Keratinocyte (primary cell): Measurements from ENCODE around the gene RABL3. TPM values are rescaled to one million over a fixed set of nuclear protein-coding genes. Genes with fewer than 3 reads are reported as not detected.

Experiments used
- DNase-seq: peaks from one replicate; pipeline ENCODE4 v3.0.0-alpha.2; 2011; ENCODE audit warnings: low read depth, missing footprints, low spot score
- FAIRE-seq: peaks from 2 replicates; lab custom pipeline; 2011; peaks lifted over from hg19 to GRCh38; lab: Jason Lieb, UNC
- H2AFZ ChIP-seq: 2 replicates; pipeline ENCODE4 v1.6.0; 2012; ENCODE audit warnings: low read length, control low read depth, inconsistent platforms; ENCODE audit not compliant: control insufficient read depth
- H3K27ac ChIP-seq: 2 replicates; pipeline ENCODE4 v1.5.1; 2011; ENCODE audit warnings: low read length; ENCODE audit not compliant: control insufficient read depth, insufficient read depth
- H3K27me3 ChIP-seq: 3 replicates; pipeline ENCODE4 v1.6.0; 2011; ENCODE audit warnings: low read length; ENCODE audit not compliant: control insufficient read depth, insufficient read depth; ENCODE audit errors: extremely low read depth
- H3K36me3 ChIP-seq, 2 experiments: 2 replicates in 1 of 2; 3 replicates in 1 of 2; pipeline ENCODE4 v1.5.1; 2011; ENCODE audit warnings: low read length in 2 of 2, mild to moderate bottlenecking in 1 of 2; ENCODE audit not compliant: control insufficient read depth in 2 of 2, insufficient read depth in 2 of 2; ENCODE audit errors: extremely low read depth in 1 of 2
- H3K4me1 ChIP-seq: 3 replicates; pipeline ENCODE4 v1.5.1; 2011; ENCODE audit warnings: low read length; ENCODE audit not compliant: control insufficient read depth, insufficient read depth; ENCODE audit errors: extremely low read depth
- H3K4me2 ChIP-seq: 3 replicates; pipeline ENCODE4 v1.6.0; 2011; ENCODE audit warnings: low read depth, low read length; ENCODE audit not compliant: control insufficient read depth, insufficient read depth; ENCODE audit errors: extremely low read depth
- H3K4me3 ChIP-seq, 3 experiments: fragments of 200-600 bp in 1 of 3; sonication (generic) in 1 of 3; 2 replicates in 2 of 3; 3 replicates in 1 of 3; pipeline ENCODE4 v1.5.1; 2011 to 2016; ENCODE audit warnings: low read length in 3 of 3, mild to moderate bottlenecking in 3 of 3, control low read depth in 2 of 3, inconsistent platforms in 1 of 3, low read depth in 1 of 3, mixed read lengths in 1 of 3, mixed run types in 1 of 3, moderate library complexity in 1 of 3; ENCODE audit not compliant: control insufficient read depth in 2 of 3, insufficient read depth in 2 of 3; ENCODE audit errors: extremely low read depth in 1 of 3
- H3K79me2 ChIP-seq: 2 replicates; pipeline ENCODE4 v1.6.0; 2012; ENCODE audit warnings: low read length; ENCODE audit not compliant: control insufficient read depth, insufficient read depth
- H3K9ac ChIP-seq: 3 replicates; pipeline ENCODE4 v1.6.0; 2011; ENCODE audit warnings: low read length; ENCODE audit not compliant: control insufficient read depth, insufficient read depth; ENCODE audit errors: extremely low read depth
- H3K9me1 ChIP-seq: 3 replicates; pipeline ENCODE4 v1.6.0; 2011; ENCODE audit warnings: low read length; ENCODE audit not compliant: control insufficient read depth, insufficient read depth; ENCODE audit errors: extremely low read depth
- H3K9me3 ChIP-seq: 2 replicates; pipeline ENCODE4 v1.5.1; 2012; ENCODE audit warnings: low read depth, low read length; ENCODE audit not compliant: control insufficient read depth
- H4K20me1 ChIP-seq: 3 replicates; pipeline ENCODE4 v1.6.0; 2011; ENCODE audit warnings: low read length; ENCODE audit not compliant: control insufficient read depth, insufficient read depth; ENCODE audit errors: extremely low read depth
- EZH2 ChIP-seq: IDR thresholded peaks from one replicate; pipeline ENCODE4 v1.6.1; 2012; ENCODE audit warnings: inconsistent platforms, mild to moderate bottlenecking, low read length, moderate library complexity
- dilution Hi-C: fragments of 300-500 bp; cut with MboI; formaldehyde crosslinking; loops from one replicate; pipeline ENCODE4 v1.7.0; 2020; ENCODE audit warnings: low sequenced_read_pairs; ENCODE audit not compliant: extremely low pct_ligation_motif_present
- polyA plus RNA-seq, 5 experiments: library from polyadenylated mRNA; depleted of rRNA in 3 of 5; stranded (reverse) in 3 of 5; stranded (forward) in 1 of 5; unstranded in 1 of 5; fragments of >200 nt; gene quantifications; 1 replicate in 1 of 5; 2 replicates in 3 of 5; 3 replicates in 1 of 5; pipeline versions ENCODE4 v1.2.1 to v1.2.3, GENCODE V29; 2011 to 2012; ENCODE audit warnings: missing spikeins in 2 of 5, low read depth in 1 of 5, low replicate concordance in 1 of 5
- TF ChIP-seq, protein P1 (sequence below), 3 experiments: IDR thresholded peaks in 1 of 3; conservative IDR thresholded peaks in 1 of 3; optimal IDR thresholded peaks in 1 of 3; 2 replicates in 2 of 3; 3 replicates in 1 of 3; pipeline versions ENCODE3 to v1.5.1; 2011; ENCODE audit warnings: low read length in 3 of 3, mild to moderate bottlenecking in 3 of 3, moderate library complexity in 2 of 3, control low read depth in 1 of 3, inconsistent platforms in 1 of 3; ENCODE audit not compliant: insufficient read depth in 2 of 3; ENCODE audit errors: extremely low read depth in 1 of 3

The RABL3 gene
- polyA plus RNA-seq, 1 donor (not counting 4 experiments of a cell fraction or from before 2014, with no cell fraction given) = 13.4 TPM

DNA sequence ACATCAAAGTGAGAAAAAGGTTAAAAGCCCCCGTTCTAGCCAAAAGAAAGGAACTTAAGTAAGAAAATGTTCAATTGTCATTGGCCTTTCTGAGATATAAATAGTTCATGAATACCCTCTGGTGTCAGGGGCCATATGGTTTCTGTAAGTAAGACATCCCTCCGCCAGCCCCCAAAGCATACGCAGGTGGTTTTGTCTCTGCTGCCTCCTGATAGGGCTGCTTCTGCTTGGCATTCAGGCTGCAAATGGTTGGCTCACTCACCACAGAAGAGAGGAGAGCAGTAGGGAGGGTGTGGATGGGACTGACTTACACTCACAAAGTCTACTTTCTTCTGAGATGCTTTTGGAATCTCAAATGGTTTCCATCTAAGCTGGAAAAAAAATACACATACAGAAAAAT is 90.0 kb downstream of the RABL3 start:
- no peak for TF ChIP-seq EZH2
- TF ChIP-seq, protein P1, sequence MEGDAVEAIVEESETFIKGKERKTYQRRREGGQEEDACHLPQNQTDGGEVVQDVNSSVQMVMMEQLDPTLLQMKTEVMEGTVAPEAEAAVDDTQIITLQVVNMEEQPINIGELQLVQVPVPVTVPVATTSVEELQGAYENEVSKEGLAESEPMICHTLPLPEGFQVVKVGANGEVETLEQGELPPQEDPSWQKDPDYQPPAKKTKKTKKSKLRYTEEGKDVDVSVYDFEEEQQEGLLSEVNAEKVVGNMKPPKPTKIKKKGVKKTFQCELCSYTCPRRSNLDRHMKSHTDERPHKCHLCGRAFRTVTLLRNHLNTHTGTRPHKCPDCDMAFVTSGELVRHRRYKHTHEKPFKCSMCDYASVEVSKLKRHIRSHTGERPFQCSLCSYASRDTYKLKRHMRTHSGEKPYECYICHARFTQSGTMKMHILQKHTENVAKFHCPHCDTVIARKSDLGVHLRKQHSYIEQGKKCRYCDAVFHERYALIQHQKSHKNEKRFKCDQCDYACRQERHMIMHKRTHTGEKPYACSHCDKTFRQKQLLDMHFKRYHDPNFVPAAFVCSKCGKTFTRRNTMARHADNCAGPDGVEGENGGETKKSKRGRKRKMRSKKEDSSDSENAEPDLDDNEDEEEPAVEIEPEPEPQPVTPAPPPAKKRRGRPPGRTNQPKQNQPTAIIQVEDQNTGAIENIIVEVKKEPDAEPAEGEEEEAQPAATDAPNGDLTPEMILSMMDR (optimal IDR thresholded peaks at IDR 0.05 in 1 of 3, IDR thresholded peaks at IDR 0.05 in 1 of 3, conservative IDR thresholded peaks at IDR 0.05 in 1 of 3; ENCODE audit: extremely low read depth in 1 of 3, insufficient read depth in 2 of 3, low read length in 3 of 3) = no peak
- Histone ChIP-seq H2AFZ (no peak overlapping the region), H3K4me2 (no peak overlapping the region), H3K36me3 (no peaks in the 10 kb centered on the region), H3K9me1 (no peaks in the 10 kb centered on the region), H3K4me3 (no peak overlapping the region), H3K79me2 (no peaks in the 10 kb centered on the region), H3K9me3 (no peaks in the 10 kb centered on the region), H3K27ac (no peak overlapping the region), H3K4me1 (no peaks in the 10 kb centered on the region), H3K9ac (no peak overlapping the region), H3K27me3 (no peaks in the 10 kb centered on the region), H4K20me1 (no peaks in the 10 kb centered on the region)
- no peak for FAIRE-seq
- dilution Hi-C loops = no loop called here
- no peak for DNase-seq

DNA sequence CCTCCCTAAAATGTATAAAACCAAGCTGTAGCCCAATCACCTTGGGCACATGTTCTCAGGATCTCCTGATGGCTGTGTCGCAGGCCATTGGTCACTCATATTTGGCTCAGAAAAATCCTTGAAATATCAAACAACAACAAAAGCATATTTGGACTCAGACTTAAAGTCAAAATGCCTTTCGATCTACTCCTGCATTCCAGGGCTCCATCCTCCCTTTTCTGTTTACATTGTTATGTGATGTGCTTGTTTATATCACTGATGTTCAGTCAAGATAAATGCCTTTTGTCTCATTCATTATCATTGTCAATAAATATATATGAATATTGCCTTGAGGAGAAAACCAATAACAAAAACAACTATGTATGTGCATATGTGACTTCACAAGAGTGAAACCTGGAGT is 92.0 kb downstream of the RABL3 start:
- H3K27me3 ChIP-seq = no peaks in the 10 kb centered on the region
- no peak overlapping the region for H3K9ac ChIP-seq
- H3K36me3 ChIP-seq = no peaks in the 10 kb centered on the region
- H3K27ac ChIP-seq = no peak overlapping the region
- no peaks in the 10 kb centered on the region for H3K9me1 ChIP-seq
- no peaks in the 10 kb centered on the region for H3K4me1 ChIP-seq
- H3K4me3 ChIP-seq = no peak overlapping the region
- FAIRE-seq (no peak), DNase-seq (no peak)
- H3K9me3 ChIP-seq = no peaks in the 10 kb centered on the region
- H2AFZ ChIP-seq = no peak overlapping the region
- H4K20me1 ChIP-seq = no peaks in the 10 kb centered on the region
- dilution Hi-C loops = no loop called here
- no peaks in the 10 kb centered on the region for H3K79me2 ChIP-seq
- H3K4me2 ChIP-seq = no peak overlapping the region
- no peak for TF ChIP-seq EZH2
- TF ChIP-seq, protein P1 (optimal IDR thresholded peaks at IDR 0.05 in 1 of 3, IDR thresholded peaks at IDR 0.05 in 1 of 3, conservative IDR thresholded peaks at IDR 0.05 in 1 of 3; ENCODE audit: extremely low read depth in 1 of 3, insufficient read depth in 2 of 3, low read length in 3 of 3) = no peak
